ENCODE measurements around the gene FZD4. TPM values are rescaled to one million over a fixed set of nuclear protein-coding genes. Genes with fewer than 3 reads are reported as not detected.

Gene FZD4
- polyA plus RNA-seq, 3 donors = 0.05 TPM; not detected in 2

DNA sequence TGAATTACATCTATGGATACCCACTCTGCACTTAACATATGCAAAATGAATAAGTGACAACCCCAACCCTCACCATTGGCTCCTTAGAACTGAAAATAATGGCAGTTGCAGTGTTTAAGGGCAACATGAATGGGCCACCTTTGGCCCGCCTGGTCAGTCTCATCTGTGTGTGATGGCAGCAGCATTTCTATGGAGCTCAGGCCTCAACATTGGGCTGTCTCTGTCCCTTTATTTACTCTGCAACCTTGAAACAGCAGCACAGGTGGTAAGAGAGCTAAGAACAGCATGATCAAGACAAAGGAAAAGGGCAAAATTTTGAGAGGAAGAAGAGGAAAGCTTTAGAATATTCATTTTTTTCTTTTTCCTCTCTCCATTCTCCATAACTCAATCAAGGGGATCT, 44.2 kb upstream of the FZD4 start:
- no peak overlapping the region for H2AFZ ChIP-seq (ENCODE audit: insufficient read depth, low read depth, low read length, poor library complexity, severe bottlenecking)
- intact Hi-C loops (cut with micrococcal nuclease) = no loop called here
- no peak overlapping the region for H3K9ac ChIP-seq (ENCODE audit: insufficient read depth, low read length, poor library complexity, severe bottlenecking)
- no peak for DNase-seq
- H3K36me3 Mint-ChIP-seq = no peaks in the 10 kb centered on the region
- H3K4me3 Mint-ChIP-seq = no peak overlapping the region
- no peak overlapping the region for H3K4me3 ChIP-seq (replicated peaks in 1 of 3; ENCODE audit: low read depth in 2 of 3, low read length in 3 of 3)
- no peak overlapping the region for H3K27ac Mint-ChIP-seq
- H3K4me2 ChIP-seq (replicated peaks; ENCODE audit: extremely low read depth, low read length, poor library complexity, severe bottlenecking) = no peak overlapping the region
- H3K27me3 Mint-ChIP-seq (ENCODE audit: low read depth in 3 of 3) = peaks cover 0 to 2% (median under 1%) of the 10 kb centered on the region in 3 donors
- no peaks in the 10 kb centered on the region for H4K20me1 ChIP-seq (ENCODE audit: insufficient read depth, low read length)
- no peaks in the 10 kb centered on the region for H3K4me1 ChIP-seq (ENCODE audit: control insufficient read depth in 1 of 2, insufficient read depth in 2 of 2, low read length in 2 of 2)
- no peaks in the 10 kb centered on the region for H3K36me3 ChIP-seq (replicated peaks in 1 of 2; ENCODE audit: control insufficient read depth in 1 of 2, insufficient read depth in 2 of 2, low read length in 2 of 2)
- H3K27me3 ChIP-seq (ENCODE audit: control insufficient read depth in 2 of 2, insufficient read depth in 2 of 2, low read length in 2 of 2) = no peaks in the 10 kb centered on the region
- H3K27ac ChIP-seq (ENCODE audit: low read depth in 1 of 2, low read length in 2 of 2) = no peak overlapping the region
- H3K4me1 Mint-ChIP-seq = no peaks in the 10 kb centered on the region
- H3K9me3 ChIP-seq (replicated peaks in 1 of 2; ENCODE audit: control insufficient read depth in 1 of 2, insufficient read depth in 1 of 2, low read length in 2 of 2) = no peaks in the 10 kb centered on the region
- no peaks in the 10 kb centered on the region for H3K79me2 ChIP-seq (ENCODE audit: insufficient read depth, low read length)
- TF ChIP-seq, protein P1, sequence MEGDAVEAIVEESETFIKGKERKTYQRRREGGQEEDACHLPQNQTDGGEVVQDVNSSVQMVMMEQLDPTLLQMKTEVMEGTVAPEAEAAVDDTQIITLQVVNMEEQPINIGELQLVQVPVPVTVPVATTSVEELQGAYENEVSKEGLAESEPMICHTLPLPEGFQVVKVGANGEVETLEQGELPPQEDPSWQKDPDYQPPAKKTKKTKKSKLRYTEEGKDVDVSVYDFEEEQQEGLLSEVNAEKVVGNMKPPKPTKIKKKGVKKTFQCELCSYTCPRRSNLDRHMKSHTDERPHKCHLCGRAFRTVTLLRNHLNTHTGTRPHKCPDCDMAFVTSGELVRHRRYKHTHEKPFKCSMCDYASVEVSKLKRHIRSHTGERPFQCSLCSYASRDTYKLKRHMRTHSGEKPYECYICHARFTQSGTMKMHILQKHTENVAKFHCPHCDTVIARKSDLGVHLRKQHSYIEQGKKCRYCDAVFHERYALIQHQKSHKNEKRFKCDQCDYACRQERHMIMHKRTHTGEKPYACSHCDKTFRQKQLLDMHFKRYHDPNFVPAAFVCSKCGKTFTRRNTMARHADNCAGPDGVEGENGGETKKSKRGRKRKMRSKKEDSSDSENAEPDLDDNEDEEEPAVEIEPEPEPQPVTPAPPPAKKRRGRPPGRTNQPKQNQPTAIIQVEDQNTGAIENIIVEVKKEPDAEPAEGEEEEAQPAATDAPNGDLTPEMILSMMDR (IDR thresholded peaks at IDR 0.05) = no peak
- H3K9me3 Mint-ChIP-seq = peaks cover 0 to 1% (median 0%) of the 10 kb centered on the region in 7 donors
- no CpG with 5 or more reads among the region's 1 CpG for WGBS (ENCODE audit: insufficient coverage)

DNA sequence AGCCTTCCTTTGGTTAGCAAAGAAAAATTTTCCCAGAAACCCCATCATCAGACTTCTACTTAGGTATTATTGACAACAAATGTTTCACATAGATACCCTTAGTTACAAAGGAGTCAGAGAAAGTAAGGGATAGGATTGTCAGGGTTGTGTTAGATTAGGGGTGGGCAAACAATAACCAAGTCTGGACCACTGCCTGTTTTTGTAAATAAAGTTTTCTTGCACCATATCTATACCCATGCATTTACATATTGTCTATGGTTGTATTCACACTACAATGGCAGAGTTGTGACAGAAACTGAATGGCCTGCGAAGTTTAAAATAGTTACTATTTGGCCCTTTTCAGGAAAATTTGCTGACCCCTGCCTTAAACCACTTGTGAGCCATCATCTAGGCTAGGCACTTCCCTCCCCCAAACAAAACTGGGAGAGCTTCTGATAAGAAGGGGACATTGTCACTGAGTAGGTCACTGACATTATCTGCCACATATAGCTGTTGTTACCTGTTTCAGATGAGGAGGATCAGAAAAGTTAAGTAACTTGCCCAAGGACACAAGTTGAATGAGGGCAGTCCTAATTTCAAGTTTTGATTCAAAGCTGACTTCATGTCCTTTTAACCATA, 41.9 kb upstream of the FZD4 start:
- H4K20me1 ChIP-seq (ENCODE audit: insufficient read depth, low read length) = no peaks in the 10 kb centered on the region
- no peaks in the 10 kb centered on the region for H3K27me3 ChIP-seq (ENCODE audit: control insufficient read depth in 2 of 2, insufficient read depth in 2 of 2, low read length in 2 of 2)
- no peaks in the 10 kb centered on the region for H3K9me3 Mint-ChIP-seq
- H3K27me3 Mint-ChIP-seq (ENCODE audit: low read depth in 3 of 3) = peaks cover 0 to 3% (median 0%) of the 10 kb centered on the region in 3 donors
- H3K36me3 Mint-ChIP-seq = no peaks in the 10 kb centered on the region
- no peaks in the 10 kb centered on the region for H3K36me3 ChIP-seq (replicated peaks in 1 of 2; ENCODE audit: control insufficient read depth in 1 of 2, insufficient read depth in 2 of 2, low read length in 2 of 2)
- no peak overlapping the region for H3K27ac Mint-ChIP-seq
- H3K4me3 Mint-ChIP-seq = no peak overlapping the region
- H3K4me3 ChIP-seq (replicated peaks in 1 of 3; ENCODE audit: low read depth in 2 of 3, low read length in 3 of 3) = no peak overlapping the region
- intact Hi-C loops (cut with micrococcal nuclease) = no loop called here
- H3K9me3 ChIP-seq (replicated peaks in 1 of 2; ENCODE audit: control insufficient read depth in 1 of 2, insufficient read depth in 1 of 2, low read length in 2 of 2) = no peaks in the 10 kb centered on the region
- H3K9ac ChIP-seq (ENCODE audit: insufficient read depth, low read length, poor library complexity, severe bottlenecking) = no peak overlapping the region
- no peaks in the 10 kb centered on the region for H3K4me1 ChIP-seq (ENCODE audit: control insufficient read depth in 1 of 2, insufficient read depth in 2 of 2, low read length in 2 of 2)
- no peak overlapping the region for H2AFZ ChIP-seq (ENCODE audit: insufficient read depth, low read depth, low read length, poor library complexity, severe bottlenecking)
- TF ChIP-seq, protein P1 (IDR thresholded peaks at IDR 0.05) = no peak
- H3K79me2 ChIP-seq (ENCODE audit: insufficient read depth, low read length) = no peaks in the 10 kb centered on the region
- no peak overlapping the region for H3K27ac ChIP-seq (ENCODE audit: low read depth in 1 of 2, low read length in 2 of 2)
- no peak overlapping the region for H3K4me2 ChIP-seq (replicated peaks; ENCODE audit: extremely low read depth, low read length, poor library complexity, severe bottlenecking)
- no peak for DNase-seq
- H3K4me1 Mint-ChIP-seq = no peaks in the 10 kb centered on the region
- no CpG with 5 or more reads among the region's 1 CpG for WGBS (ENCODE audit: insufficient coverage)
